T-helper 22 cell (primary cell): Measurements from ENCODE around the gene PCP4.

Source experiments
- DNase-seq: peaks from one replicate; pipeline ENCODE4 v3.0.0-alpha.2; 2020; ENCODE audit warnings: low read depth

Gene PCP4

GRCh38 chr21:39867198-39867650, at the start of gene PCP4:
PCP4 (plus strand) TSS chr21:39867438; CDS start chr21:39867502, 64 bp downstream.
- DNase-seq, result no peak

- DNase-seq, result no peak
These were observed 48.7 kb upstream of the PCP4 start for GRCh38 chr21:39818557-39818956.

- no peak for DNase-seq
These were observed 45.2 kb upstream of the PCP4 start for GRCh38 chr21:39822042-39822441.

- DNase-seq, result no peak
These were observed 42.0 kb upstream of the PCP4 start for GRCh38 chr21:39825250-39825649.

- DNase-seq, result no peak
These were observed 32.7 kb upstream of the PCP4 start for GRCh38 chr21:39834543-39834942.

- DNase-seq, result no peak
These were observed 29.3 kb upstream of the PCP4 start for GRCh38 chr21:39837861-39838359.

GRCh38 chr21:39840373-39841097, 26.7 kb upstream of the PCP4 start:
- DNase-seq, result no peak

GRCh38 chr21:39842741-39843459, 24.3 kb upstream of the PCP4 start:
- no peak for DNase-seq

GRCh38 chr21:39843483-39843882, 23.8 kb upstream of the PCP4 start:
- DNase-seq, result no peak

GRCh38 chr21:39843916-39844315, 23.3 kb upstream of the PCP4 start:
- DNase-seq, result no peak

- DNase-seq, result no peak
These were observed 21.6 kb upstream of the PCP4 start for GRCh38 chr21:39845571-39846130.

GRCh38 chr21:39847877-39848276, 19.4 kb upstream of the PCP4 start:
- no peak for DNase-seq

GRCh38 chr21:39849014-39849655, 18.1 kb upstream of the PCP4 start:
- no peak for DNase-seq

GRCh38 chr21:39850333-39850732, 16.9 kb upstream of the PCP4 start:
- DNase-seq, result no peak

GRCh38 chr21:39851002-39851618, 16.1 kb upstream of the PCP4 start:
- no peak for DNase-seq

GRCh38 chr21:39852021-39852721, 15.1 kb upstream of the PCP4 start:
- DNase-seq, result no peak

- no peak for DNase-seq
These were observed 14.3 kb upstream of the PCP4 start for GRCh38 chr21:39852726-39853500.

GRCh38 chr21:39854572-39854971, 12.7 kb upstream of the PCP4 start:
- DNase-seq, result no peak

GRCh38 chr21:39855595-39855994, 11.6 kb upstream of the PCP4 start:
- no peak for DNase-seq

GRCh38 chr21:39860600-39860999, 6.6 kb upstream of the PCP4 start:
- DNase-seq, result no peak

- no peak for DNase-seq
These were observed 4.1 kb upstream of the PCP4 start for GRCh38 chr21:39863111-39863510.
